H1 (cell line): ENCODE measurements around the gene FAM241B. TPM values are rescaled to one million over a fixed set of nuclear protein-coding genes. Genes with fewer than 3 reads are reported as not detected.

Experiments
- GTF2F1 ChIP-seq: IDR thresholded peaks from 2 replicates; pipeline ENCODE4 v1.6.1; 2012; ENCODE audit warnings: low read depth, low read length, improper control_type of control experiment, borderline replicate concordance
- polyA plus RNA-seq, 7 experiments: library from polyadenylated mRNA; depleted of rRNA in 3 of 7; stranded (reverse) in 5 of 7; unstranded in 2 of 7; fragments of >200 nt in 5 of 7; fragments of 200-250 nt in 2 of 7; gene quantifications; 1 replicate in 5 of 7; 2 replicates in 1 of 7; 4 replicates in 1 of 7; pipeline versions ENCODE4 v1.2.1 to v1.2.3, GENCODE V29; 2011 to 2013; ENCODE audit warnings: missing spikeins in 2 of 7, mixed read lengths in 2 of 7
- total RNA-seq: library from RNA; stranded (reverse); fragmentation: NEBNext Ultra II Directional; extraction: Animal tissue kit (Norgen Biotek cat#: 25700); gene quantifications from 2 replicates; pipeline ENCODE4 v1.2.1, GENCODE V29; 2021

FAM241B gene
- total and polyA plus RNA-seq, 2 of the 8 experiments (the other 6 are each of a cell fraction or from before 2014, with no cell fraction given), result 19.3 to 30.1 TPM

DNA sequence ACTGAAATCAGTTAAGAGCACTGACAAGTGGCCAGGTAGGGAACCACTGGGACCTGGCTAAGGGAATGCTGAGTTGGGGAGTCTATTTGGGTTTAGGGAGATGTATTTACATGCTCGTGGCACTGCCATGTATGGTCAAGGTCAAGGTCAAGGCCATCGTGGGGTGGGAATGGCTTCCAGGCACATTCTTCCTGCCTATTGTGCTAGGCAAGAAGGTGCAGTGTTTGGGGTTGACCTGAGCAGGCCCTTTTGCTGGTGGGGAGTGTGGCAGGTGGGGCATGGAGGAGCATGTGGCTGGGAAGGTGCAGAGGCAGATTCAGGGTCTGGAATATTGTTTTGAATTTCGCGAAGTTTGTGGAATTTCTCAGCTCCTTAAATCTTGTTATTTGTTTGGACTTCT is 17.8 kb downstream of the FAM241B start (continued):
- no peak for TF ChIP-seq GTF2F1
